Pancreas (tissue), 10 donors: ENCODE results near the gene SAMD9. TPM values are rescaled to one million over a fixed set of nuclear protein-coding genes. Genes with fewer than 3 reads are reported as not detected.

Source experiments
- ATAC-seq, 4 donors: fragments of 200-7000 bp; cut with Tn5 transposase; one replicate each; pipeline versions ENCODE4 v1.8.0 to v1.9.1; 2020; ENCODE audit warnings: mild to moderate bottlenecking in 4 of 4, moderate library complexity in 4 of 4
- DNase-seq, 6 donors: peaks; one replicate each; pipeline ENCODE4 v3.0.0-alpha.2; 2020
- FAIRE-seq: peaks from 2 replicates; lab custom pipeline; 2012; peaks lifted over from hg19 to GRCh38; lab: Jason Lieb, UNC
- H3K27ac ChIP-seq, 4 donors: fragments of 200-600 bp; sonication (generic); 1 replicate in 3 of 4; 2 replicates in 1 of 4; pipeline versions ENCODE4 v1.5.0 to v1.8.0; 2020
- H3K27me3 ChIP-seq, 4 donors: fragments of 200-600 bp; one replicate each; pipeline ENCODE4 v1.8.0; 2021
- H3K36me3 ChIP-seq, 3 donors: fragments of 200-600 bp; sonication (generic) in 1 of 3; one replicate each; pipeline versions ENCODE4 v1.5.0 to v1.8.0; 2020 to 2021
- H3K4me1 ChIP-seq, 3 donors: fragments of 200-600 bp; one replicate each; pipeline ENCODE4 v1.8.0; 2021
- H3K4me3 ChIP-seq, 4 donors: fragments of 200-600 bp; sonication (generic) in 2 of 4; one replicate each; pipeline versions ENCODE4 v1.5.0 to v1.8.0; 2020 to 2021
- H3K9me3 ChIP-seq, 4 donors: fragments of 200-600 bp; one replicate each; pipeline ENCODE4 v1.8.0; 2021
- WGBS, 2 donors: extraction: QIAGEN DNeasy Blood & Tissue Kit; methylation state at CpG; one replicate each; pipeline ENCODE4 v1.1.7; 2013; 5-methylcytosine and 5-hydroxymethylcytosine counted together
- intact Hi-C, 3 donors: fragments of 100-400 bp; cut with DNase I; formaldehyde crosslinking; loops; one replicate each; pipeline versions ENCODE4 v1.11.1 to v1.14.2; 2022
- polyA plus RNA-seq, 2 donors: library from polyadenylated mRNA; stranded (reverse); fragments of 200-250 nt; gene quantifications; one replicate each; pipeline ENCODE4 v1.2.3, GENCODE V29; 2013
- total RNA-seq, 6 donors: library from RNA; stranded (reverse); fragmentation: NEBNext Ultra II Directional in 4 of 6; extraction: Animal tissue kit (Norgen Biotek cat#: 25700) in 4 of 6; gene quantifications; one replicate each; pipeline versions ENCODE4 v1.2.1 to v1.2.4, GENCODE V29; 2021 to 2023
- TF ChIP-seq, protein P1 (sequence below), 4 donors: fragments of 200-600 bp; sonication (generic) in 3 of 4; IDR thresholded peaks; one replicate each; pipeline versions ENCODE4 v1.5.0 to v1.8.0; 2021; ENCODE audit warnings: antibody characterized with exemption in 4 of 4
- donor health status: healthy with polysubstance abuse.
- donor health status: DM: no; HTN: no; CAD: no; lungs with moderate emphysema.
- donor health status: DM: no; HTN: no; CAD: no.
- donor health status: control.
- donor health status: control.
- donor health status: Bipolar disorder and iron deficiency.
- donor health status: DM: yes; HTN: yes; CAD: no.
- donor health status: DM: no; HTN: no; CAD: no.
- donor health status: DM: no; HTN: no; CAD: no.
- donor health status: DM: yes; HTN: yes; CAD: no.

Gene SAMD9
- total and polyA plus RNA-seq, 8 donors = 0.76 to 7.7 (median 2.0) TPM

GRCh38 chr7:93054975-93055374 is 62.8 kb downstream of the SAMD9 start:
- Histone ChIP-seq H3K27ac (no peak overlapping the region), H3K9me3 (no peaks in the 10 kb centered on the region), H3K4me3 (no peak overlapping the region), H3K4me1 (no peaks in the 10 kb centered on the region), H3K36me3 (no peaks in the 10 kb centered on the region), H3K27me3 (no peaks in the 10 kb centered on the region)
- WGBS, 2 donors = 16 to 23% methylated on average over 3 of the region's 3 CpGs
- TF ChIP-seq, protein P1, sequence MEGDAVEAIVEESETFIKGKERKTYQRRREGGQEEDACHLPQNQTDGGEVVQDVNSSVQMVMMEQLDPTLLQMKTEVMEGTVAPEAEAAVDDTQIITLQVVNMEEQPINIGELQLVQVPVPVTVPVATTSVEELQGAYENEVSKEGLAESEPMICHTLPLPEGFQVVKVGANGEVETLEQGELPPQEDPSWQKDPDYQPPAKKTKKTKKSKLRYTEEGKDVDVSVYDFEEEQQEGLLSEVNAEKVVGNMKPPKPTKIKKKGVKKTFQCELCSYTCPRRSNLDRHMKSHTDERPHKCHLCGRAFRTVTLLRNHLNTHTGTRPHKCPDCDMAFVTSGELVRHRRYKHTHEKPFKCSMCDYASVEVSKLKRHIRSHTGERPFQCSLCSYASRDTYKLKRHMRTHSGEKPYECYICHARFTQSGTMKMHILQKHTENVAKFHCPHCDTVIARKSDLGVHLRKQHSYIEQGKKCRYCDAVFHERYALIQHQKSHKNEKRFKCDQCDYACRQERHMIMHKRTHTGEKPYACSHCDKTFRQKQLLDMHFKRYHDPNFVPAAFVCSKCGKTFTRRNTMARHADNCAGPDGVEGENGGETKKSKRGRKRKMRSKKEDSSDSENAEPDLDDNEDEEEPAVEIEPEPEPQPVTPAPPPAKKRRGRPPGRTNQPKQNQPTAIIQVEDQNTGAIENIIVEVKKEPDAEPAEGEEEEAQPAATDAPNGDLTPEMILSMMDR (IDR thresholded peaks at IDR 0.05) = no peak
- no peak for FAIRE-seq
- intact Hi-C loops = loop anchor here in 2 of 3 donors (5.0 to 10.0 kb wide), 2 partner anchors 430 to 433 kb away; no protein-coding TSS in a partner anchor
- ATAC-seq = no peak
- DNase-seq = no peak

- FAIRE-seq (no peak), DNase-seq (no peak), ATAC-seq (peak in 1 of 4 donors; percentile 21)
- Histone ChIP-seq H3K4me3 (no peak overlapping the region), H3K36me3 (no peaks in the 10 kb centered on the region), H3K9me3 (no peaks in the 10 kb centered on the region), H3K27ac (no peak overlapping the region), H3K27me3 (no peaks in the 10 kb centered on the region), H3K4me1 (no peaks in the 10 kb centered on the region)
- 36 to 39% methylated on average over 8 of the region's 8 CpGs for WGBS, 2 donors
- TF ChIP-seq, protein P1 (IDR thresholded peaks at IDR 0.05) = no peak
- intact Hi-C loops = loop anchor here in 2 of 3 donors (5.0 to 10.0 kb wide), 2 partner anchors 429 to 432 kb away; no protein-coding TSS in a partner anchor
These were observed 63.5 kb downstream of the SAMD9 start for GRCh38 chr7:93053949-93054943.

DNA sequence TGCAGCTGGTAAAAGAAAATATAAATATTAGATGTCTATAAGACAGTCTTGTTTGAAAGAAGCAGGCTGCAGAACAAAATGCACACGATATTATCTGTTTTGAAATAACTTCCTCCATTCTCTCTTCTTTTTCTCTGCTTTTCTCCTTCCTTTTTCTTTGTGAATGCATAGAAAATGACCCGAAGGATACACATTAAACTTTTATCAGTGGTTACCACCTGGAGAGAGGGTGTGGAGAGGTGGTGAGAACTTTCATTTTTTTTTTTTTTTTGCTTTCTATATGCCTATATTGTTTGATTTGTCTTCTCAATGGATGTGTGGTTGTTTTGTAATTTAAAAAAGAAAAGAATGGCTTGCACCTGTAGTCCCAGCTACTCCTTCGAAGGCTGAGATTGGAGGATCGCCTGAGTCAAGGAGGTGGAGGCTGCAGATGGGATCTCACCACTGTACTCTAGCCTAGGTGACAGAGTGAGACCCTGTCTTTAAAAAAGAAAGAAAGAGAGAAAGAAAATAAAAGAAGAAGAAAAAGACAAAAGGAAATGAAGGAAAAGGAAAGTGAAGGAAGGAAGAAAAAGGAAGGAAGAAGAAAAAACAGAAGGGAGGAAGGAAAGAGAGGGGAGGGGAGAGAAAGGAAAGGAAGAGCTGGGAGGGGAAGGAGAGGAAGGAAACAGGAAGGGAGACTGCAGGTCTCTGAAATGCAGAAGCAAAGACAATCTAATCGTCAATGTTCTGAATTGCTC is 64.4 kb downstream of the SAMD9 start:
- TF ChIP-seq, protein P1 (IDR thresholded peaks at IDR 0.05) = no peak

DNA sequence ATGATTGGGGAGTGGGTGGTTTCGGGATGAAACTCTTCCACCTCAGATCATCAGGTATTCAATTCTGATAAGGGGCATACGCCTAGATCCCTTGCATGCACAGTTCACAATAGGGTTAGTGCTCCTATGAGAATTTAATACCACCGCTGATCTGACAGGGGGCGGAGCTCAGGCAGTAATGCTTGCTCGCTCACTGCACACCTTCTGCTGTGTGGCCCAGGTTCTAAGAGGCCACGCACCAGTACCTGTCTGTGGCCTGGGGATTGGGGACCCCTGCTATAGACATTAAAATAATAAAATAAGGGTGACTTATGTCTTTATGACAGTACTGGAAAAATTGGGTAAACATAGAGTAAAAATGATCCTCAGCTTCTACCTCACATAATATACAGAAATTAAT is 66.1 kb downstream of the SAMD9 start:
- H3K4me3 ChIP-seq = no peak overlapping the region
- ATAC-seq (no peak), FAIRE-seq (no peak), DNase-seq (no peak)
- TF ChIP-seq, protein P1 (IDR thresholded peaks at IDR 0.05) = no peak
- no peaks in the 10 kb centered on the region for H3K4me1 ChIP-seq
- no peaks in the 10 kb centered on the region for H3K9me3 ChIP-seq
- no peaks in the 10 kb centered on the region for H3K36me3 ChIP-seq
- no peak overlapping the region for H3K27ac ChIP-seq
- 58 to 75% methylated on average over 6 of the region's 6 CpGs for WGBS, 2 donors
- intact Hi-C loops = loop anchor here in 2 of 3 donors (5.0 to 10.0 kb wide), 2 partner anchors 427 to 429 kb away; no protein-coding TSS in a partner anchor
- no peaks in the 10 kb centered on the region for H3K27me3 ChIP-seq

More for the DNA sequence above, 64.4 kb downstream of the SAMD9 start:
- DNase-seq (no peak), ATAC-seq (no peak), FAIRE-seq (no peak)
- 47 to 61% methylated on average over 5 of the region's 5 CpGs for WGBS, 2 donors
- no peaks in the 10 kb centered on the region for H3K4me1 ChIP-seq
- intact Hi-C loops = loop anchor here in 2 of 3 donors (5.0 to 10.0 kb wide), 2 partner anchors 429 to 431 kb away; no protein-coding TSS in a partner anchor
- no peaks in the 10 kb centered on the region for H3K9me3 ChIP-seq
- H3K27me3 ChIP-seq = no peaks in the 10 kb centered on the region
- no peak overlapping the region for H3K27ac ChIP-seq
- H3K4me3 ChIP-seq = no peak overlapping the region
- H3K36me3 ChIP-seq = no peaks in the 10 kb centered on the region

Other genes with a start within 250 kb of the SAMD9 start
- gene SAMD9L, start 30.4 kb upstream of the SAMD9 start, total RNA-seq = 1 to 10 TPM; 1.5 to 7.4 (median 2.1) TPM
- 1 to 10 TPM; 2.0 to 3.7 TPM for gene SAMD9L, start 30.4 kb upstream of the SAMD9 start, polyA plus RNA-seq
- gene HEPACAM2, start 108.5 kb upstream of the SAMD9 start, total RNA-seq = 1 to 10 TPM in 4 of 6 donors, under 1 TPM in 2; 0.65 to 5.4 (median 2.6) TPM
- gene HEPACAM2, start 108.5 kb upstream of the SAMD9 start, polyA plus RNA-seq = 10 to 100 TPM in 1 of 2 donors, 1 to 10 TPM in 1; 4.9 to 28.0 TPM
- 10 to 100 TPM in 4 of 6 donors, 1 to 10 TPM in 2; 8.1 to 18.9 (median 11.1) TPM for gene VPS50, start 114.4 kb upstream of the SAMD9 start, total RNA-seq
- 1 to 10 TPM; 3.3 to 6.9 TPM for gene VPS50, start 114.4 kb upstream of the SAMD9 start, polyA plus RNA-seq